ENCODE results near the gene NRG4. TPM values are rescaled to one million over a fixed set of nuclear protein-coding genes. Genes with fewer than 3 reads are reported as not detected.
"Not testable (repeated sequence)": the region's sequence is repeated elsewhere in the genome, so short reads cannot be mapped to it uniquely, and the experiment has no call there.

The NRG4 gene
- total and polyA plus RNA-seq, 2 of the 8 experiments (the other 6 are each of a cell fraction or from before 2014, with no cell fraction given): 0.24 TPM; not detected in 1

GRCh38 chr15:76054201-76054600, 42.0 kb upstream of the NRG4 start:
- H2AFZ ChIP-seq (ENCODE audit: low read length); H2BK12ac ChIP-seq (ENCODE audit: low read depth, low read length); H3K18ac ChIP-seq (ENCODE audit: extremely low read depth, low read length); H3K9ac ChIP-seq (replicated peaks in 1 of 4; ENCODE audit: extremely low read depth in 1 of 4, low read depth in 3 of 4, low read length in 3 of 4); FAIRE-seq; H3K27me3 ChIP-seq (replicated peaks in 1 of 4; ENCODE audit: control insufficient read depth in 3 of 4, extremely low read depth in 1 of 4, insufficient read depth in 3 of 4, low read length in 3 of 4); H3K79me1 ChIP-seq (ENCODE audit: low read depth, low read length); H4K8ac ChIP-seq (ENCODE audit: extremely low read depth, insufficient read depth, low read length); H3K9me3 ChIP-seq (ENCODE audit: insufficient read depth in 2 of 2, low read depth in 1 of 2, low read length in 1 of 2); H3K36me3 ChIP-seq (ENCODE audit: control insufficient read depth in 2 of 4, insufficient read depth in 4 of 4, low read length in 3 of 4); H3K4me3 ChIP-seq (ENCODE audit: extremely low read depth in 1 of 4, insufficient read depth in 2 of 4, low read depth in 3 of 4, low read length in 4 of 4); H2AK5ac ChIP-seq (ENCODE audit: low read depth, low read length); POLR2A ChIA-PET (ENCODE audit: partially characterized antibody); H3K56ac ChIP-seq (replicated peaks; ENCODE audit: insufficient read length, low read depth, low read length); H3K27ac ChIP-seq (ENCODE audit: low read depth, low read length); H3K23ac ChIP-seq (ENCODE audit: insufficient read length); H3K4ac ChIP-seq (replicated peaks; ENCODE audit: insufficient read length, low read depth, low read length); H2BK15ac ChIP-seq (ENCODE audit: low read length); H3K79me2 ChIP-seq (ENCODE audit: control insufficient read depth in 1 of 2, insufficient read depth in 2 of 2, low read length in 2 of 2); H2BK5ac ChIP-seq (ENCODE audit: low read depth, low read length); H3K4me2 ChIP-seq (ENCODE audit: insufficient read depth in 1 of 2, low read depth in 2 of 2, low read length in 2 of 2); H2BK20ac ChIP-seq (ENCODE audit: low read length); H4K91ac ChIP-seq (replicated peaks; ENCODE audit: insufficient read length, low read length); H4K20me1 ChIP-seq (replicated peaks in 1 of 2; ENCODE audit: control insufficient read depth in 1 of 2, insufficient read depth in 2 of 2, low read length in 2 of 2); DNase-seq (ENCODE audit: low read depth in 1 of 2, low spot score in 2 of 2); H3K23me2 ChIP-seq (ENCODE audit: low read depth, low read length); H4K5ac ChIP-seq (ENCODE audit: insufficient read length, low read depth, low read length); H3K14ac ChIP-seq (ENCODE audit: insufficient read length); H2BK120ac ChIP-seq (replicated peaks; ENCODE audit: low read depth, low read length): not testable (repeated sequence)
- CTCF ChIA-PET (ENCODE audit: partially characterized antibody): interaction anchor here (0.9 to 1.1 kb wide), 3 partner anchors 85 to 125 kb away, joined by 3 read pairs; no protein-coding TSS in a partner anchor
- peaks cover 0 to 11% (median 3%) of the 10 kb centered on the region in 4 experiments; a peak in 4 of 7 replicates for H3K4me1 ChIP-seq (replicated peaks in 1 of 4; ENCODE audit: control insufficient read depth in 3 of 4, insufficient read depth in 4 of 4, low read length in 3 of 4)
- whole genome bisulfite sequencing, 2 experiments (ENCODE audit: extremely low coverage in 1 of 2, insufficient coverage in 1 of 2, insufficient read length in 1 of 2, insufficient replicate concordance in 2 of 2, low coverage in 1 of 2, low lambda C conversion rate in 2 of 2, missing lambda C conversion rate in 1 of 2): 91% methylated on average over 10 of the region's 10 CpGs; no CpG with 5 or more reads in 1 of the 2 experiments
